ENCODE data around the gene TRIP10. TPM values are rescaled to one million over a fixed set of nuclear protein-coding genes. Genes with fewer than 3 reads are reported as not detected.
A peak's percentile ranks its signal among the peaks of the same experiment; 100 is the strongest.

The TRIP10 gene
- total RNA-seq, 2 experiments from 2014 or later: 11.1 to 11.2 TPM

DNA sequence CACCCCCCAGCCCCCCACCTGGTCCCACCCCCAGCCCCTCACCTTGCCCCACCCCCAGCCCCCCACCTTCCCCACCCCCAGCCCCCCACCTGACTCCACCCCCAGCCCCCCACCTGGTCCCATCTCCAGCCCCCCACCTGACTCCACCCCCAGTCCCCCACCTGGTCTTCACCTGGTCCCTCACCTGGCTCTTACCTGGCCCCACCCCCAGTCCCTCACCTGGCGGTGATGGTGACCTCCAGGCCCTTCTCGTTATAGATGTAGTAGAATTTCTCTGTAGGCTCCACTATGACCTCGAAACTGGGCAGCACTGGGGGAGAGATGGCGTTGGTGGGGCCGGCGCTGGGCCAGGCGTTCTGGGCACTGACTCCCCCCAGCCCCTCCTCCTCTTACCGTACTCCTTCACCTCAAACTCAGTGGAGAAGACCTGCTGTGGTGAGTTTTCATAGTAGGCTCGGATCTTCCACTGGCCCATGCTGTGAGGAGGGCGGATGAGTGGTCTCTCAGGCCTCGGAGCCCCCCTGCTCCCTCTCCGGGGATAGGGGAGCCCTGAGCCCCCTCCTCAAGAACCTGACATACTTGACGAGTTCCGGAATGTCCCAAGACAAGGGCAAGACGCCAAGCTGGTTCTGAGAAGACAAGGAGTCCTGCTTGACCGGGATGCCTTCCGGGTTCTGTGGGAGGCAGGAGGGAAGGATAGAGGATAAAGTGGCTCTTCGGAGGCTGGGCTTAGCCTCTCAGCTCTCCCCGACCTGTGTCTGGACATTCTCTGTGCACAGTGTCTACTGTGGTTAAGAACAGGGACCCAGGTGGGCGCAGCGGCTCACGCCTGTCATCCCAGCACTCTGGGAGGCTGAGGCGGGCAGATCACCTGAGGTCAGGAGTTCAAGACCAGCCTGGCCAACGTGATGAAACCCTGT is 25.4 kb upstream of the TRIP10 start:
- Mint-ChIP-seq H3K27me3 (peaks cover 32% of the 10 kb centered on the region), H3K4me3 (no peak overlapping the region), H3K9me3 (peaks cover 4% of the 10 kb centered on the region), H3K4me1 (peaks cover 13% of the 10 kb centered on the region), H3K27ac (no peak overlapping the region), H3K36me3 (ENCODE audit: low read depth) (no peaks in the 10 kb centered on the region)
- CTCF ChIA-PET: interaction anchor here (0.7 kb wide), 1 partner anchor 21 kb away, joined by 3 read pairs; no protein-coding TSS in a partner anchor
- no peak for DNase-seq
- POLR2A ChIA-PET: no interaction called here

DNA sequence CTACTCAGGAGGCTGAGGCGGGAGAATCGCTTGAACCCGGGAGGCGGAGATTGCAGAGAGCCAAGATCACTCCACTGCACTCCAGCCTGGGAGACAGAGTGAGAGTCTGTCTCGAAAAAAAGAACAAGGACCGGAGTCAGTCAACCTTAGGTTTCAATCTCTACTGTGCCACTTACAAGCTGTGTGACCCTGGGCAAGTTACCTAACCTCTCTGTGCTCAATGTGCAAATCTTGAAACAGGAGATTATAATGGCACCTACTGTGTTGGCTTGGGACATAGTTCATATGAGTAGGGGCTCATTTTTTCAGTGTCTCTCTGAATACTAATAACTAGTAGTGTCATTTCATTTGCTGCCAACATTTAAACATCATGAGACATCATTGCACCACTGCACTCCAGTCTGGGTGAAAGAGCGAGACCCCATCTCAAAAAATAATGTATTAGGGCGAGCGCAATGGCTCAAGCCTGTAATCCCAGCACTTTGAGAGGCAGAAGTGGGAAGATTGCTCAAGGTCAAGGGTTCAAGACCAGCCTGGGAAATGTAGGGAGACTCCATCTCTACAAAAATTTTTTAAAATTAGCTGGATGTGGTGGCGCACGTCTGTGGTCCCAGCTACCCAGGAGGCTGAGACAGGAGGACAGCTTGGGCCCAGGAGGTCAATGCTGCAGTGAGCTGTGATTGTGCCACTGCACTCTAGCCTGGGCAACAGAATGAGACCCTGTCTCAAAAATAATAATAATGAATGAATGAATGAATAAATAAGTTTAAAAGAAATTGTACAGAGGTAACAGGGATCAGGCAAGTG is 24.5 kb upstream of the TRIP10 start:
- Mint-ChIP-seq H3K9me3 (peaks cover 4% of the 10 kb centered on the region), H3K36me3 (ENCODE audit: low read depth) (no peaks in the 10 kb centered on the region), H3K4me3 (no peak overlapping the region), H3K4me1 (peaks cover 19% of the 10 kb centered on the region), H3K27ac (no peak overlapping the region), H3K27me3 (peaks cover 24% of the 10 kb centered on the region)
- ChIA-PET CTCF (interaction anchor here (0.6 to 0.7 kb wide), 2 partner anchors 22 to 148 kb away, joined by 3 read pairs; no protein-coding TSS in a partner anchor), POLR2A (no interaction called here)
- DNase-seq: no peak

DNA sequence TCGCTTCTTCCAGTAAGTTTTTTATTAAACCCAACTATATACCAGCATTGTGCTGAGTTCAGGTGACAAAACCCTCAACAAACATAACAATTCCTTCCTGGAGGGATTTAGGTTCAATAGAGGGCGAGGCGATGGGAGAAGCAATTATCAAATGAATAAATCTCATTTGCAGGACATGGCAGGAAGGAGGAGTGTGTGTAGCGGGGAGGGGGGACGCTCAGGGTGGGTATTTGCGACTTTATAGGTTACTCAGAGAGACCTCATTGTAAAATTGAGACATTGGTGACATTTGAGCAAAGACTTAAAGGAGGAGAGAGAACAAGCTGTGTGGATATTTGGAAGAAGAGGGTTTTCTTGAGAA is 22.9 kb upstream of the TRIP10 start:
- POLR2A ChIA-PET: no interaction called here
- peaks cover 4% of the 10 kb centered on the region for H3K9me3 Mint-ChIP-seq
- CTCF ChIA-PET: no interaction called here

DNA sequence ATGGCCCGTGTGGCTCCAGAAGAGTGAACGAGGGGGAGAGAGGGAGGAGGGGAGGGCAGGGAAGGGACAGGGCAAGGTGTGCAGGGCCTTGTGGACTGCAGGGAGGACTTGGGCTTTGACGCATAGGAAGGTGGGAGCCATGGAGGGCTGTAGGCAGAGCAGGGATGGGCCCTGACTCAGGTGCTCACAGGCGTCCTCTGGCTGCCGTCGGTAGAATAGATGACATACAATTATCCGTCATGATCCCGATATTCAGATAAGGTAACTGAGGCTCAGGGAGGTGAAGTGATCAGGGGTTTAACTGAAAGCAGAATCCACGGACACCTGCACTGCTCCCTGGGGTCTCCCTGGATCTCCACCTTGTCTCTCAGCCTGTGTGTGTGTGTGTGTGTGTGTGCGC is 22.4 kb upstream of the TRIP10 start:
- H3K36me3 Mint-ChIP-seq (ENCODE audit: low read depth): no peaks in the 10 kb centered on the region
- CTCF ChIA-PET: no interaction called here
- POLR2A ChIA-PET: no interaction called here
- H3K9me3 Mint-ChIP-seq: peaks cover 4% of the 10 kb centered on the region
- H3K27me3 Mint-ChIP-seq: peaks cover 5% of the 10 kb centered on the region
- DNase-seq: no peak
- H3K4me1 Mint-ChIP-seq: peaks cover 19% of the 10 kb centered on the region
- H3K27ac Mint-ChIP-seq: peak overlapping the region; percentile 51
- H3K4me3 Mint-ChIP-seq: no peak overlapping the region

More for the DNA sequence above, 22.9 kb upstream of the TRIP10 start:
- Mint-ChIP-seq H3K36me3 (ENCODE audit: low read depth) (no peaks in the 10 kb centered on the region), H3K27me3 (peaks cover 7% of the 10 kb centered on the region), H3K27ac (peak overlapping the region; percentile 37), H3K4me1 (peaks cover 17% of the 10 kb centered on the region), H3K4me3 (no peak overlapping the region)
- DNase-seq: no peak

DNA sequence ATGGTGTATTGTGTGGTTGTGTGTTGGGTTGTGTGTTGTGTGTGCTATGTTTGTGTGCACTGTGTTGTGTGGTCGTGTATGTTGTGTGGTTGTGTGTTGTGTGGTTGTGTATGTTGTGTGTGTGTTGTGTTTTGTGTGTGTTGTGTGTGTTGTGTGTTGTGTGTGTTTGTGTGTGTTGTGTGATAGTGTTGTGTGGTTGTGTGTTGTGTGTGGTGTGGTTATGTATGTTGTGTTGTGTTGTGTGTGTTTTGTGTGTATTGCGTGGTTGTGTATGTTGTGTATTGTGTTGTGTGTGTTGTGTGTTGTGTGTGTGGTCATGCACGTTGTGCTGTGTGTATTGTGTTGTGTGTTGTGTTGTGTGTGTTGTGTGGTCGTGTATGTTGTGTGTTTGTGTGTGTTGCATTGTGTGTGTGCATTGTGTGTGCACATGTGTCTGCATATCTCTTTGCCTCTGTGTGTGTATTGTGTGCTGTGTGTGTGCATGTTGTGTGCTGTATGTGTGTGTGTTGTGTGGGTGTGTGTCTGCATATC is 22.0 kb upstream of the TRIP10 start:
- Mint-ChIP-seq H3K9me3 (peaks cover 4% of the 10 kb centered on the region), H3K27ac (peak overlapping the region; percentile 51), H3K4me1 (peaks cover 21% of the 10 kb centered on the region), H3K27me3 (peaks cover 5% of the 10 kb centered on the region), H3K4me3 (no peak overlapping the region), H3K36me3 (ENCODE audit: low read depth) (no peaks in the 10 kb centered on the region)
- no peak for DNase-seq
- ChIA-PET POLR2A (no interaction called here), CTCF (no interaction called here)

DNA sequence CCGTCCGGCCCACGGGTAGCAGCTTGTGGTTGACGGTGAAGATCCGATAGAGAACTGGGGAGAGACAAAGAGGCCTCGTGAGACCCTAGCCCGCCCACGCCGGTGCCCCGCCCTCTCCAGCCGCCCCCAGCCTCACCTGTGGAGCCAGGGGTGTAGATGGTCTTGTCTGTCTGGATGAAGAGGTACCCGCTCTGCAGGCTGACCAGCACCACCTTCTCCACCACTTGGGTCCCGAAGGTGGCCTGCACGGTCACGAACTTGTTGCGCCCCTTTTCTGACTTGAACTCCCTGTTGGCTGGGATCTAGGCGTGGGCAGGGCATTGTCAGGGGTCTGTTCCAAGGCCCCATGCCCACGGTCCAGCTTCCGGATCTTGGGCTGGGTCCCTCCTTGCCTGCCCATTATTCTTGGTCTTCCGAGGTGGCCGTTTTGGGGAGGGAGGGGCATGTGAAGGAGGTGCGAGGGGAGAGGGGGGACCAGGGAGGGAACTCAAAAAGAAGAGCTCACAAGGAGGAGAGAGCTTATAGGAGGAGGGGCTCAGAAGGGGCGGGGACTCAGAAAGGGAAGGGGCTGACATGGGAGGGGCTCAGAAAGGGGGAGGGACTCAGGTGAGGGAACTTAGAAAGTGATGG is 21.3 kb upstream of the TRIP10 start:
- POLR2A ChIA-PET: no interaction called here
- peaks cover 4% of the 10 kb centered on the region for H3K9me3 Mint-ChIP-seq
- CTCF ChIA-PET: interaction anchor here (0.9 kb wide), 1 partner anchor 20 kb away, joined by 3 read pairs; no protein-coding TSS in a partner anchor

DNA sequence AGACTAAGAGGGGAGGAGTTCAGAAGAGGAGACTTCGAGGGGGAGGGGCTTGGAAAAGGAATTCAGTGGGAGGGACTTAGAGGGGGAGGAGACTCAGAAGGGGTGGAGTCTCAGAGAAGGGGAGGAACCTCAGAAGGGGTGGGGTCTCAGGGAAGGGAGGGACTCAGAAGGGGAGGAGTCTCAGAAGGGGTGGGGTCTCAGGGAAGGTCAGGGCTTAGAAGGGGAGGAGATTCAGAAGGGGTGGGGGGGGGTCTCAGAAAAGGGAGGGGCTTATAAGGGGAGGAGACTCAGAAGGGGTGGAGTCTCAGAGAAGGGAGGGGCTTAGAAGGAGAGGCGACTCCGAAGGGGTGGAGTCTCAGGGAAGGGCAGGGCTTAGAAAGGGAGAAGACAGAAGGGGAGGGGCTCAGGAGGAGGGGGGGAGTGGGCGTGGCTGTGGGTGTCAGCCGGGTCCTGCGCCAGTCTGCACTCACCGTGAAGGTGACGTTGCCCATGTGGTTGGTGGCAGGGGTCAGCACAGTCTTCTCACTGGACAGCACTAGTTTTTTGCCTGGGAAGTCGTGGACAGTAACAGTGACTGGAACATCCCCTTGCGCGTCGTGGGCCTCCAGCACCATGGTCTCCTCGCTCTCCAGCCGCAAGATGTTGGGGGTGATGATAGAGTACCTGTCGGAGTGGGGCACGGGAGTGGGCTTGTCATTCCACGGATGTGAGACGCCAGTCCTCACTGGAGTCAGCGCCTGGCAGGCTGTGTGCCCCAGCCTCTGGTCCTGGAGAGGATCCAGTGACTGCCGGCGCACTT is 20.5 kb upstream of the TRIP10 start:
- H3K27me3 Mint-ChIP-seq: peaks cover 7% of the 10 kb centered on the region
- ChIA-PET POLR2A (no interaction called here), CTCF (interaction anchor here (0.9 kb wide), 1 partner anchor 19 kb away, joined by 3 read pairs; no protein-coding TSS in a partner anchor)
- peaks cover 29% of the 10 kb centered on the region for H3K4me1 Mint-ChIP-seq
- peaks cover 4% of the 10 kb centered on the region for H3K9me3 Mint-ChIP-seq
- H3K36me3 Mint-ChIP-seq (ENCODE audit: low read depth): no peaks in the 10 kb centered on the region
- H3K4me3 Mint-ChIP-seq: no peak overlapping the region
- peak; percentile 40 for DNase-seq
- no peak overlapping the region for H3K27ac Mint-ChIP-seq

More for the DNA sequence above, 21.3 kb upstream of the TRIP10 start:
- H3K27me3 Mint-ChIP-seq: peaks cover 5% of the 10 kb centered on the region
- H3K36me3 Mint-ChIP-seq (ENCODE audit: low read depth): no peaks in the 10 kb centered on the region
- no peak overlapping the region for H3K4me3 Mint-ChIP-seq
- DNase-seq: no peak
- peaks cover 25% of the 10 kb centered on the region for H3K4me1 Mint-ChIP-seq
- H3K27ac Mint-ChIP-seq: no peak overlapping the region

DNA sequence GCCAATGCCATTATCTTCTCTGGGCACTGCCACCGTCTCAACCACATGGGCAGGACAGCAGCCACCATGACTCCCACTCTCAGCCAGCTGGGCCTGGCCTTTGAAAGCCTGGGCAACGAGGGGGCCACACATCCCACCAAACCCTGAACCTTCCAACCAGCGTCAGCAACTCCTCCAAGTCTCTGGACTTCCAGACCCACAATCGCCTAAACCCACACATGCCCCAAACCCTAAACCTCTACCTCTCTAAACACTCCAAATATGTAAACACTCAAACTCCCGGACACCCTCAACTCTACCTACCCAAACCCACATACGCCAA is 20.0 kb upstream of the TRIP10 start:
- ChIA-PET CTCF (no interaction called here), POLR2A (no interaction called here)
- H3K36me3 Mint-ChIP-seq (ENCODE audit: low read depth): no peaks in the 10 kb centered on the region
- no peak overlapping the region for H3K4me3 Mint-ChIP-seq
- peaks cover 32% of the 10 kb centered on the region for H3K4me1 Mint-ChIP-seq
- H3K27me3 Mint-ChIP-seq: peaks cover 7% of the 10 kb centered on the region
- H3K27ac Mint-ChIP-seq: no peak overlapping the region
- DNase-seq: no peak
- H3K9me3 Mint-ChIP-seq: peaks cover 4% of the 10 kb centered on the region

DNA sequence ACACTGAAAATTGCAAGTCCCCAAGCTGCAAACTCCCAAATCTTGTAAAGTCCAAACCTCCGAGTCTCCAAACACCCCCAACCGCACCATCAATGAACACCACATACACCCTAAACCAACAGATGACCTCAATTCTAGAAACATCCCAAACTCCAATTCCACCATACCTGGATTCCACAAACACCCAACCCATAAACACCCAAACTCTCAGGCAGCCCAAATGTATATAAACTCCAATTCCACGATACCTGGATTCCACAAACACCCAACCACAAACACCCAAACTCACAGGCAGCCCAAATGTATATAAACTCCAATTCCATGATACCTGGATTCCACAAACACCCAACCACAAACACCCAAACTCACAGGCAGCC is 19.5 kb upstream of the TRIP10 start:
- CTCF ChIA-PET: interaction anchor here (0.6 to 1.1 kb wide), 2 partner anchors 19 to 1029 kb away, joined by 3 read pairs; no protein-coding TSS in a partner anchor
- Mint-ChIP-seq H3K27me3 (peaks cover 7% of the 10 kb centered on the region), H3K4me3 (no peak overlapping the region), H3K4me1 (peaks cover 37% of the 10 kb centered on the region), H3K27ac (peak overlapping the region; percentile 37), H3K9me3 (peaks cover 4% of the 10 kb centered on the region), H3K36me3 (ENCODE audit: low read depth) (no peaks in the 10 kb centered on the region)
- no peak for DNase-seq
- POLR2A ChIA-PET: no interaction called here

DNA sequence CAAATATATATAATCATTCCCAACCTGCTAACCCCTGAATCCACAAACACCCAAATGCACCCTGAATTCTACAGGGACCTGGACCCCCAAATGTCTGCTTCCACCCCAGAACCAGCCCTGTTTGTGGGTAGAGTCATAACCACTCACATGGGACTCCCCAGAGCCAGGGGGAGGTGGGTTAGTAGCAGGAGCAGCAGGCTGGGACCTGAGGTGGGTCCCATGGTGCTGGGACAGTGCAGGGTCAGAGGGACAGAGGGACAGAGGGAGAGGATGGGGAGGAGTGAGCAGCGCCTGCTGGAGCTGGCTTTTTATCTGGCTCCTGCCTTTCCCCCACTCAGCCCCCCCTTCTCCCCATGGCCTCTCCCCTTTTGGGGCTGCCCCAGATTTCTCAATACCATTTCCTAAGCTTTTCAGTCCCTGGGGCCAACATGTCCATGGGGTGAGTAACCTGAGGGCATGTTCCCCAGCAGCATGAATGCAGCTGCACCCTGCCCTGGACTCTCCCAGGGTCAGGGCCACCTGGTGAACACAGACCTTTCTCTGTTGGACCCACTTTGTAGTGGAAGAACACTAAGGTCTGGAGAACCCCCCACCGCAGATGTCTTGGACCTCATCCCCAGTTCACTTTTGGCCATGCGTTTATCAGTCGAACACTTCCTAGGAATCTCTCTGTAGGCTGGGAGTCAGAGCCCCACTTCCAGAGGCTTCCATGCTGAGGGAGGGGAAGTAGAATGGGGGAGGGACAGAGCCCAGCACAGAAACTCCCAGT is 18.9 kb upstream of the TRIP10 start, which contains the start of gene C3:
Gene C3 (minus strand): TSS at position 282 of the 769 bp plus-strand sequence. CDS start 61 bp downstream, at position 221.
- Mint-ChIP-seq H3K27me3 (peaks cover 7% of the 10 kb centered on the region), H3K4me1 (peaks cover 42% of the 10 kb centered on the region)

DNA sequence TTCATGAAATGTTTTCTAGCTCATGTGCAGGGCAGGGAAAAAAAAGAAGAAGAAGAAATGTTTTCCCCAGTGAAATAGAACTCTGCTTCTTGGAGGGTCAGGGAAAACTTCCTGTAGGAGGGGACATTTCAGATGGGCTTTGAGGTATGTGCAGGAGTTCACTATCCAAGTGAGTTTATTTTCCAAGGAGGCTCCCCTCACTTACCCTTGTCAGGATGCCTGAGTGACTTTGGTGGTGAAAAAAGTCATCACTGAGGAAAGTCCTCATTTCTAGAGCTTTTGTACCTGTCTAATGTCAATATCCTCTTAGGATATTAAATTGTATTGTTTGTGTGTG is 18.4 kb upstream of the TRIP10 start:
- H3K4me1 Mint-ChIP-seq: peaks cover 44% of the 10 kb centered on the region
- H3K4me3 Mint-ChIP-seq: no peak overlapping the region
- peaks cover 7% of the 10 kb centered on the region for H3K27me3 Mint-ChIP-seq
- ChIA-PET CTCF (interaction anchor here (1.0 to 1.6 kb wide), 4 partner anchors 15 to 40 kb away, joined by 3 read pairs; no protein-coding TSS in a partner anchor), POLR2A (interaction anchor here (0.6 kb wide), 1 partner anchor 170 kb away, joined by 5 read pairs; no protein-coding TSS in a partner anchor)
- no peaks in the 10 kb centered on the region for H3K36me3 Mint-ChIP-seq (ENCODE audit: low read depth)
- no peak overlapping the region for H3K27ac Mint-ChIP-seq
- H3K9me3 Mint-ChIP-seq: peaks cover 4% of the 10 kb centered on the region
- no peak for DNase-seq

More for the DNA sequence above, 18.9 kb upstream of the TRIP10 start, which contains the start of gene C3:
- POLR2A ChIA-PET: no interaction called here
- CTCF ChIA-PET: interaction anchor here (0.6 to 1.6 kb wide), 5 partner anchors 16 to 1030 kb away, joined by 3 read pairs; no protein-coding TSS in a partner anchor
- DNase-seq: no peak
- H3K36me3 Mint-ChIP-seq (ENCODE audit: low read depth): no peaks in the 10 kb centered on the region
- H3K9me3 Mint-ChIP-seq: peaks cover 4% of the 10 kb centered on the region
- H3K4me3 Mint-ChIP-seq: no peak within 1 kb of the TSS
- peak within 1 kb of the TSS; percentile 37 for H3K27ac Mint-ChIP-seq
